GM12892 (cell line): ENCODE results near the gene TEKTIP1.

Source experiments
- POLR2A ChIP-seq: IDR thresholded peaks from 2 replicates; pipeline ENCODE4 v1.6.1; 2011; ENCODE audit warnings: low read depth, low read length, control low read depth
- POLR2AphosphoS5 ChIP-seq: IDR thresholded peaks from 2 replicates; pipeline ENCODE4 v1.6.1; 2011; ENCODE audit warnings: low read depth, low read length, control low read depth
- TAF1 ChIP-seq: IDR thresholded peaks from 2 replicates; pipeline ENCODE4 v1.6.1; 2011; ENCODE audit warnings: low read depth, mild to moderate bottlenecking, control low read depth, low read length, borderline replicate concordance

- TF ChIP-seq POLR2A, result no peak
- TF ChIP-seq TAF1, result no peak
- TF ChIP-seq POLR2AphosphoS5, result no peak
Observed at GRCh38 chr19:3585301-3586126, 46.5 kb downstream of the TEKTIP1 start, which contains the start of gene GIPC3.
